Mucosa of descending colon (tissue), 3 donors: ENCODE measurements around the gene DDRGK1. TPM values are rescaled to one million over a fixed set of nuclear protein-coding genes. Genes with fewer than 3 reads are reported as not detected.

ENCODE experiments used
- ATAC-seq: fragments of 200-7000 bp; cut with Tn5 transposase; one replicate; pipeline ENCODE4 v1.9.1; 2020; ENCODE audit warnings: mild to moderate bottlenecking, moderate library complexity
- DNase-seq, 3 donors: peaks; one replicate each; pipeline ENCODE4 v3.0.0-alpha.2; 2020
- H3K36me3 ChIP-seq: fragments of 200-600 bp; one replicate; pipeline ENCODE4 v1.8.0; 2021; ENCODE audit warnings: low read depth, mild to moderate bottlenecking
- H3K4me1 ChIP-seq: fragments of 200-600 bp; one replicate; pipeline ENCODE4 v1.8.0; 2021; ENCODE audit warnings: low read depth, mild to moderate bottlenecking
- H3K4me3 ChIP-seq: fragments of 200-600 bp; one replicate; pipeline ENCODE4 v1.8.0; 2021; ENCODE audit warnings: mild to moderate bottlenecking
- H3K9me3 ChIP-seq: fragments of 200-600 bp; one replicate; pipeline ENCODE4 v1.8.0; 2021; ENCODE audit warnings: mild to moderate bottlenecking
- CTCF ChIP-seq: fragments of 200-600 bp; IDR thresholded peaks from one replicate; pipeline ENCODE4 v1.8.0; 2022; ENCODE audit warnings: antibody characterized with exemption, mild to moderate bottlenecking
- intact Hi-C, 2 donors: fragments of 100-400 bp; cut with DNase I in 1 of 2; cut with micrococcal nuclease in 1 of 2; formaldehyde crosslinking; loops; one replicate each; pipeline versions ENCODE4 v1.11.0 to v1.11.1; 2022; cut with DNase I, micrococcal nuclease
- total RNA-seq, 3 donors: library from RNA; stranded (reverse); fragmentation: NEBNext Ultra II Directional in 2 of 3; extraction: Animal tissue kit (Norgen Biotek cat#: 25700) in 2 of 3; gene quantifications; one replicate each; pipeline versions ENCODE4 v1.2.1 to v1.2.4, GENCODE V29; 2021 to 2023
- donor health status: DM: no; HTN: no; CAD: no; lungs with moderate emphysema.
- donor health status: DM: no; HTN: no; CAD: no.
- donor health status: DM: no; HTN: yes; CAD: no.

DDRGK1 gene
- total RNA-seq, 3 donors from 2014 or later: 51.3 to 80.3 (median 62.9) TPM

- intact Hi-C loops: no loop called here
- Histone ChIP-seq H3K9me3 (no peaks in the 10 kb centered on the region), H3K4me1 (no peaks in the 10 kb centered on the region), H3K4me3 (no peak overlapping the region), H3K36me3 (peaks cover 6% of the 10 kb centered on the region)
- no peak for DNase-seq
- TF ChIP-seq CTCF: no peak
- no peak for ATAC-seq
Observed at GRCh38 chr20:3194617-3195280, 9.7 kb downstream of the DDRGK1 start.

GRCh38 chr20:3193806-3194616, 10.5 kb downstream of the DDRGK1 start:
- H3K36me3 ChIP-seq: peaks cover 4% of the 10 kb centered on the region
- intact Hi-C loops: no loop called here
- TF ChIP-seq CTCF: no peak
- ATAC-seq (no peak), DNase-seq (no peak)
- no peak overlapping the region for H3K4me3 ChIP-seq
- no peaks in the 10 kb centered on the region for H3K9me3 ChIP-seq
- no peaks in the 10 kb centered on the region for H3K4me1 ChIP-seq

GRCh38 chr20:3192226-3193015, 12.1 kb downstream of the DDRGK1 start:
- no peak for DNase-seq
- ATAC-seq: no peak
- intact Hi-C loops: no loop called here
- Histone ChIP-seq H3K9me3 (no peaks in the 10 kb centered on the region), H3K4me1 (no peaks in the 10 kb centered on the region), H3K4me3 (no peak overlapping the region), H3K36me3 (peaks cover 4% of the 10 kb centered on the region)
- TF ChIP-seq CTCF: no peak

GRCh38 chr20:3190681-3191111, 13.8 kb downstream of the DDRGK1 start:
- ATAC-seq (no peak), DNase-seq (no peak)
- TF ChIP-seq CTCF: no peak
- Histone ChIP-seq H3K4me1 (no peaks in the 10 kb centered on the region), H3K4me3 (no peak overlapping the region), H3K36me3 (peaks cover 4% of the 10 kb centered on the region), H3K9me3 (no peaks in the 10 kb centered on the region)
- intact Hi-C loops: no loop called here

- intact Hi-C loops: no loop called here
- H3K36me3 ChIP-seq: peaks cover 4% of the 10 kb centered on the region
- H3K4me3 ChIP-seq: no peak overlapping the region
- DNase-seq: no peak
- H3K4me1 ChIP-seq: no peaks in the 10 kb centered on the region
- no peak for ATAC-seq
- no peaks in the 10 kb centered on the region for H3K9me3 ChIP-seq
- no peak for TF ChIP-seq CTCF
Observed at GRCh38 chr20:3189561-3190131, 14.8 kb downstream of the DDRGK1 start.
